HepG2 (cell line): ENCODE measurements around the gene NRIP2. TPM values are rescaled to one million over a fixed set of nuclear protein-coding genes. Genes with fewer than 3 reads are reported as not detected.

Experiments used
- FOXC1 ChIP-seq: sonication (generic); formaldehyde crosslinking; IDR thresholded peaks from 2 replicates; pipeline ENCODE4 v1.8.0; 2022; ENCODE audit warnings: mild to moderate bottlenecking, missing genetic modification reagents, borderline replicate concordance
- GPN1 ChIP-seq: sonication (generic); formaldehyde crosslinking; IDR thresholded peaks from 2 replicates; pipeline ENCODE4 v1.5.1; 2020; ENCODE audit warnings: missing genetic modification reagents, borderline replicate concordance
- IRF2 ChIP-seq: IDR thresholded peaks from 2 replicates; pipeline ENCODE4 v1.6.1; 2018; ENCODE audit warnings: missing genetic modification reagents, missing compliant biosample characterization
- JUN ChIP-seq: sonication (generic); formaldehyde crosslinking; IDR thresholded peaks from 2 replicates; pipeline ENCODE4 v1.4.0; 2020; ENCODE audit warnings: mild to moderate bottlenecking, missing genetic modification reagents
- KLF13 ChIP-seq: sonication (generic); formaldehyde crosslinking; IDR thresholded peaks from 2 replicates; pipeline ENCODE4 v1.4.0; 2020; ENCODE audit warnings: mild to moderate bottlenecking, missing genetic modification reagents
- MAFF ChIP-seq: IDR thresholded peaks from 2 replicates; pipeline ENCODE4 v1.6.1; 2011; ENCODE audit warnings: low read depth, low read length, improper control_type of control experiment
- NAIF1 ChIP-seq: sonication (generic); formaldehyde crosslinking; IDR thresholded peaks from 2 replicates; pipeline ENCODE4 v1.5.0; 2020; ENCODE audit warnings: mild to moderate bottlenecking, missing genetic modification reagents, borderline replicate concordance
- POGZ ChIP-seq: sonication (generic); formaldehyde crosslinking; IDR thresholded peaks from 2 replicates; pipeline ENCODE4 v1.4.0; 2020; ENCODE audit warnings: mild to moderate bottlenecking, missing genetic modification reagents
- REXO4 ChIP-seq: sonication (generic); formaldehyde crosslinking; IDR thresholded peaks from 2 replicates; pipeline ENCODE4 v1.8.0; 2022; ENCODE audit warnings: missing genetic modification reagents, mild to moderate bottlenecking, borderline replicate concordance
- RORA ChIP-seq: sonication (generic); formaldehyde crosslinking; IDR thresholded peaks from 2 replicates; pipeline ENCODE4 v1.5.0; 2020; ENCODE audit warnings: mild to moderate bottlenecking, missing genetic modification reagents, moderate library complexity
- SP2 ChIP-seq: sonication (generic); formaldehyde crosslinking; IDR thresholded peaks from 2 replicates; pipeline ENCODE4 v1.5.1; 2020; ENCODE audit warnings: mild to moderate bottlenecking, missing genetic modification reagents
- TFE3 ChIP-seq: IDR thresholded peaks from 2 replicates; pipeline ENCODE4 v1.6.1; 2016
- ZNF253 ChIP-seq: sonication (generic); formaldehyde crosslinking; IDR thresholded peaks from 2 replicates; pipeline ENCODE4 v1.8.0; 2022; ENCODE audit warnings: mild to moderate bottlenecking, missing genetic modification reagents, borderline replicate concordance
- ZNF382 ChIP-seq: sonication (generic); formaldehyde crosslinking; IDR thresholded peaks from 2 replicates; pipeline ENCODE4 v1.5.0; 2020; ENCODE audit warnings: missing genetic modification reagents, mild to moderate bottlenecking, borderline replicate concordance
- ZNF772 ChIP-seq: sonication (generic); formaldehyde crosslinking; IDR thresholded peaks from 2 replicates; pipeline ENCODE4 v1.5.0; 2020; ENCODE audit warnings: mild to moderate bottlenecking, missing genetic modification reagents
- polyA plus RNA-seq, 8 experiments: library from polyadenylated mRNA; depleted of rRNA in 3 of 8; stranded (reverse) in 7 of 8; unstranded in 1 of 8; fragments of >200 nt; fragmentation: Illumina TruSeq in 4 of 8; extraction: Trizol in 4 of 8; gene quantifications; 2 replicates each; pipeline versions ENCODE4 v1.2.1 to v1.2.3, GENCODE V29; 2011 to 2016; ENCODE audit warnings: low read depth in 4 of 8, missing spikeins in 1 of 8, mixed read lengths in 1 of 8; ENCODE audit not compliant: insufficient read depth in 1 of 8
- total RNA-seq, 5 experiments: library from RNA; depleted of rRNA; stranded (reverse); fragments of >200 nt; fragmentation: Illumina TruSeq; extraction: Trizol; gene quantifications; 2 replicates each; pipeline ENCODE4 v1.2.3, GENCODE V29; 2016; ENCODE audit warnings: low read depth in 1 of 5
- TF ChIP-seq, protein P1 (sequence below): sonication (generic); formaldehyde crosslinking; IDR thresholded peaks from 2 replicates; pipeline ENCODE4 v1.4.0; 2020; ENCODE audit warnings: missing genetic modification reagents, borderline replicate concordance
- TF ChIP-seq, protein P2 (sequence below): sonication (generic); formaldehyde crosslinking; IDR thresholded peaks from 2 replicates; pipeline ENCODE4 v1.4.0; 2020; ENCODE audit warnings: low read depth, mild to moderate bottlenecking, missing genetic modification reagents
- TF ChIP-seq, protein P3 (sequence below), 2 experiments: sonication (generic) in 1 of 2; formaldehyde crosslinking in 1 of 2; IDR thresholded peaks; 2 replicates each; pipeline versions ENCODE4 v1.4.0 to v1.6.1; 2018 to 2020; ENCODE audit warnings: missing genetic modification reagents in 2 of 2, borderline replicate concordance in 1 of 2, low read depth in 1 of 2, mild to moderate bottlenecking in 1 of 2, missing biosample characterization in 1 of 2
- TF ChIP-seq, protein P4 (sequence below): sonication (generic); formaldehyde crosslinking; IDR thresholded peaks from 2 replicates; pipeline ENCODE4 v1.4.0; 2020; ENCODE audit warnings: missing genetic modification reagents, borderline replicate concordance

NRIP2 gene
- total and polyA plus RNA-seq, 2 of the 13 experiments (the other 11 are each of a cell fraction or from before 2014, with no cell fraction given), result not detected

- peak; percentile 52; the same call in 1 of the 2 replicates for TF ChIP-seq SP2 (CRISPR knock-in tag)
- TF ChIP-seq ZNF253 (CRISPR knock-in tag), result peak; percentile 93
- TF ChIP-seq TFE3 (CRISPR knock-in tag), result 0 out of 2 replicates have a peak, but pooled peaks have one; percentile 23
- TF ChIP-seq ZNF382, result no peak
- TF ChIP-seq RORA, result no peak
- TF ChIP-seq, protein P1, sequence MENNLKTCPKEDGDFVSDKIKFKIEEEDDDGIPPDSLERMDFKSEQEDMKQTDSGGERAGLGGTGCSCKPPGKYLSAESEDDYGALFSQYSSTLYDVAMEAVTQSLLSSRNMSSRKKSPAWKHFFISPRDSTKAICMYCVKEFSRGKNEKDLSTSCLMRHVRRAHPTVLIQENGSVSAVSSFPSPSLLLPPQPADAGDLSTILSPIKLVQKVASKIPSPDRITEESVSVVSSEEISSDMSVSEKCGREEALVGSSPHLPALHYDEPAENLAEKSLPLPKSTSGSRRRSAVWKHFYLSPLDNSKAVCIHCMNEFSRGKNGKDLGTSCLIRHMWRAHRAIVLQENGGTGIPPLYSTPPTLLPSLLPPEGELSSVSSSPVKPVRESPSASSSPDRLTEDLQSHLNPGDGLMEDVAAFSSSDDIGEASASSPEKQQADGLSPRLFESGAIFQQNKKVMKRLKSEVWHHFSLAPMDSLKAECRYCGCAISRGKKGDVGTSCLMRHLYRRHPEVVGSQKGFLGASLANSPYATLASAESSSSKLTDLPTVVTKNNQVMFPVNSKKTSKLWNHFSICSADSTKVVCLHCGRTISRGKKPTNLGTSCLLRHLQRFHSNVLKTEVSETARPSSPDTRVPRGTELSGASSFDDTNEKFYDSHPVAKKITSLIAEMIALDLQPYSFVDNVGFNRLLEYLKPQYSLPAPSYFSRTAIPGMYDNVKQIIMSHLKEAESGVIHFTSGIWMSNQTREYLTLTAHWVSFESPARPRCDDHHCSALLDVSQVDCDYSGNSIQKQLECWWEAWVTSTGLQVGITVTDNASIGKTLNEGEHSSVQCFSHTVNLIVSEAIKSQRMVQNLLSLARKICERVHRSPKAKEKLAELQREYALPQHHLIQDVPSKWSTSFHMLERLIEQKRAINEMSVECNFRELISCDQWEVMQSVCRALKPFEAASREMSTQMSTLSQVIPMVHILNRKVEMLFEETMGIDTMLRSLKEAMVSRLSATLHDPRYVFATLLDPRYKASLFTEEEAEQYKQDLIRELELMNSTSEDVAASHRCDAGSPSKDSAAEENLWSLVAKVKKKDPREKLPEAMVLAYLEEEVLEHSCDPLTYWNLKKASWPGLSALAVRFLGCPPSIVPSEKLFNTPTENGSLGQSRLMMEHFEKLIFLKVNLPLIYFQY, result peak; percentile 75; the same call in 1 of the 2 replicates
- TF ChIP-seq FOXC1 (CRISPR knock-in tag), result peak; percentile 91; the same call in 1 of the 2 replicates
- TF ChIP-seq, protein P2, sequence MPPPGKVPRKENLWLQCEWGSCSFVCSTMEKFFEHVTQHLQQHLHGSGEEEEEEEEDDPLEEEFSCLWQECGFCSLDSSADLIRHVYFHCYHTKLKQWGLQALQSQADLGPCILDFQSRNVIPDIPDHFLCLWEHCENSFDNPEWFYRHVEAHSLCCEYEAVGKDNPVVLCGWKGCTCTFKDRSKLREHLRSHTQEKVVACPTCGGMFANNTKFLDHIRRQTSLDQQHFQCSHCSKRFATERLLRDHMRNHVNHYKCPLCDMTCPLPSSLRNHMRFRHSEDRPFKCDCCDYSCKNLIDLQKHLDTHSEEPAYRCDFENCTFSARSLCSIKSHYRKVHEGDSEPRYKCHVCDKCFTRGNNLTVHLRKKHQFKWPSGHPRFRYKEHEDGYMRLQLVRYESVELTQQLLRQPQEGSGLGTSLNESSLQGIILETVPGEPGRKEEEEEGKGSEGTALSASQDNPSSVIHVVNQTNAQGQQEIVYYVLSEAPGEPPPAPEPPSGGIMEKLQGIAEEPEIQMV (CRISPR knock-in tag), result peak; percentile 99
- no peak for TF ChIP-seq MAFF
- TF ChIP-seq JUN (CRISPR knock-in tag), result no peak
- TF ChIP-seq, protein P3, sequence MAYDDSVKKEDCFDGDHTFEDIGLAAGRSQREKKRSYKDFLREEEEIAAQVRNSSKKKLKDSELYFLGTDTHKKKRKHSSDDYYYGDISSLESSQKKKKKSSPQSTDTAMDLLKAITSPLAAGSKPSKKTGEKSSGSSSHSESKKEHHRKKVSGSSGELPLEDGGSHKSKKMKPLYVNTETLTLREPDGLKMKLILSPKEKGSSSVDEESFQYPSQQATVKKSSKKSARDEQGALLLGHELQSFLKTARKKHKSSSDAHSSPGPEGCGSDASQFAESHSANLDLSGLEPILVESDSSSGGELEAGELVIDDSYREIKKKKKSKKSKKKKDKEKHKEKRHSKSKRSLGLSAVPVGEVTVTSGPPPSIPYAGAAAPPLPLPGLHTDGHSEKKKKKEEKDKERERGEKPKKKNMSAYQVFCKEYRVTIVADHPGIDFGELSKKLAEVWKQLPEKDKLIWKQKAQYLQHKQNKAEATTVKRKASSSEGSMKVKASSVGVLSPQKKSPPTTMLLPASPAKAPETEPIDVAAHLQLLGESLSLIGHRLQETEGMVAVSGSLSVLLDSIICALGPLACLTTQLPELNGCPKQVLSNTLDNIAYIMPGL (CRISPR knock-in tag; IDR thresholded peaks at IDR 0.05; ENCODE audit: borderline replicate concordance in 1 of 2, low read depth in 1 of 2), result peak in 1 of 2 experiments; percentile 59; a peak in 2 of 4 replicates
- no peak for TF ChIP-seq GPN1 (CRISPR knock-in tag)
- no peak for TF ChIP-seq KLF13
- no peak for TF ChIP-seq NAIF1 (CRISPR knock-in tag)
- TF ChIP-seq REXO4, result peak; percentile 57; the same call in 1 of the 2 replicates
- TF ChIP-seq IRF2 (CRISPR knock-in tag), result peak; percentile 70
- no peak for TF ChIP-seq POGZ (CRISPR knock-in tag)
- TF ChIP-seq, protein P4, sequence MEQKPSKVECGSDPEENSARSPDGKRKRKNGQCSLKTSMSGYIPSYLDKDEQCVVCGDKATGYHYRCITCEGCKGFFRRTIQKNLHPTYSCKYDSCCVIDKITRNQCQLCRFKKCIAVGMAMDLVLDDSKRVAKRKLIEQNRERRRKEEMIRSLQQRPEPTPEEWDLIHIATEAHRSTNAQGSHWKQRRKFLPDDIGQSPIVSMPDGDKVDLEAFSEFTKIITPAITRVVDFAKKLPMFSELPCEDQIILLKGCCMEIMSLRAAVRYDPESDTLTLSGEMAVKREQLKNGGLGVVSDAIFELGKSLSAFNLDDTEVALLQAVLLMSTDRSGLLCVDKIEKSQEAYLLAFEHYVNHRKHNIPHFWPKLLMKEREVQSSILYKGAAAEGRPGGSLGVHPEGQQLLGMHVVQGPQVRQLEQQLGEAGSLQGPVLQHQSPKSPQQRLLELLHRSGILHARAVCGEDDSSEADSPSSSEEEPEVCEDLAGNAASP (CRISPR knock-in tag), result no peak
- peak; percentile 59; the same call in 1 of the 2 replicates for TF ChIP-seq ZNF772 (CRISPR knock-in tag)
Observed at GRCh38 chr12:2794736-2795289, 40.0 kb downstream of the NRIP2 start, which contains the start of gene FKBP4 (continued).
